ENCODE results near the gene ZBTB43.

GRCh38 chr9:126822873-126823272, 18.0 kb downstream of the ZBTB43 start:
- TF ChIP-seq CTCF (IDR thresholded peaks at IDR 0.05; ENCODE audit: poor library complexity, severe bottlenecking) (no peak), POLR2AphosphoS5 (IDR thresholded peaks at IDR 0.05) (no peak), EZH2 (IDR thresholded peaks at IDR 0.05; ENCODE audit: borderline replicate concordance, insufficient read depth, low read length, poor library complexity, severe bottlenecking) (no peak), REST (IDR thresholded peaks at IDR 0.05; ENCODE audit: borderline replicate concordance) (no peak), TAF1 (IDR thresholded peaks at IDR 0.05; ENCODE audit: low read depth) (no peak), MXI1 (conservative IDR thresholded peaks at IDR 0.05; ENCODE audit: poor library complexity, severe bottlenecking) (no peak), SMC3 (conservative IDR thresholded peaks at IDR 0.05; ENCODE audit: poor library complexity) (no peak), RAD21 (conservative IDR thresholded peaks at IDR 0.05) (no peak)

All from neural cell (in vitro differentiated cells).